ENCODE data around the gene MMEL1. TPM values are rescaled to one million over a fixed set of nuclear protein-coding genes. Genes with fewer than 3 reads are reported as not detected.
"Not testable (repeated sequence)": the region's sequence is repeated elsewhere in the genome, so short reads cannot be mapped to it uniquely, and the experiment has no call there.

Gene MMEL1
- total RNA-seq, 1 experiment from 2014 or later, result not detected

- DNase-seq, result no peak
- Histone ChIP-seq H3K4me3 (no peak overlapping the region), H3K9me3 (replicated peaks) (peaks cover 7% of the 10 kb centered on the region), H3K4me1 (no peaks in the 10 kb centered on the region), H3K27me3 (peaks cover 19% of the 10 kb centered on the region), H3K27ac (no peak overlapping the region), H3K36me3 (no peaks in the 10 kb centered on the region)
These were observed 3.9 kb upstream of the MMEL1 start for GRCh38 chr1:2636733-2637132.

- no peak for DNase-seq
- no peak overlapping the region for H3K27ac ChIP-seq
- no peaks in the 10 kb centered on the region for H3K4me1 ChIP-seq
- H3K9me3 ChIP-seq (replicated peaks), result peaks cover 7% of the 10 kb centered on the region
- no peak overlapping the region for H3K4me3 ChIP-seq
- no peaks in the 10 kb centered on the region for H3K36me3 ChIP-seq
- peaks cover 19% of the 10 kb centered on the region for H3K27me3 ChIP-seq
These were observed 2.7 kb upstream of the MMEL1 start for GRCh38 chr1:2635361-2636010.

GRCh38 chr1:2633936-2634491 is 1.2 kb upstream of the MMEL1 start:
- DNase-seq, result no peak
- peaks cover 7% of the 10 kb centered on the region for H3K9me3 ChIP-seq (replicated peaks)
- peaks cover 19% of the 10 kb centered on the region for H3K27me3 ChIP-seq
- H3K36me3 ChIP-seq, result no peaks in the 10 kb centered on the region
- H3K4me1 ChIP-seq, result no peaks in the 10 kb centered on the region
- no peak overlapping the region for H3K27ac ChIP-seq
- H3K4me3 ChIP-seq, result no peak overlapping the region

DNA sequence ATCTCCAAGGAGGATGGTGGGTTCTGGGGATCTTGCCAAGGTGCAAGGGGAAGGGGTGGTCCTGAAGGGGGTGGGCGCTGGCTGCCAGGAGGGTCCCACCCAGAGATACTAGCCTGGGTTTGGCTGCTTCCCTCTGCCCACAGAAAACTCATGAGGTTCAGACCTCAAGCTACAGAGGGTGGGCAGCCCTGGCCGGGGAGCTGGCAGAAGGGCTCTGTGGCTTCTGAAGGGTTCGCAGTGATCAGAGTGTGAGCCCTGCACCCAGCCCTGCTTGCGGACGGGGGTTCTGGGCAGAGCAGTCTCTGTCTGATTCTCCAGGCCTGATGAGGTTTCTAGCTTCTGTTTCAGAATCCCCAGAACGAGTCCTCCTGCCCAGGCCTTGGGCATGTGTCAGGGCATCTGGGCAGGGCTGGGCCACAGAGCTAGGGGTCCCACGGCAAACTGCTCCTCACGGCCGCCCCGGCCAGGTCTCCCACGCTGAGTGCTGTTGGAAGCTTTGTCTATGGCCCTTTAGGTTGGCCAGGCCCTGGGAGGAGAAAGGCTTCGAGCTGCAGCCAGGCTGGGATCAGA is 635 bp upstream of the MMEL1 start:
- Histone ChIP-seq H3K4me3 (no peak overlapping the region), H3K9me3 (replicated peaks) (peaks cover 7% of the 10 kb centered on the region), H3K36me3 (no peaks in the 10 kb centered on the region), H3K27ac (no peak overlapping the region), H3K27me3 (peaks cover 19% of the 10 kb centered on the region), H3K4me1 (no peaks in the 10 kb centered on the region)
- no peak for DNase-seq

GRCh38 chr1:2632051-2632430 is 775 bp downstream of the MMEL1 start:
- Histone ChIP-seq H3K27me3 (peaks cover 19% of the 10 kb centered on the region), H3K4me3 (no peak overlapping the region), H3K27ac (no peak overlapping the region), H3K4me1 (no peaks in the 10 kb centered on the region), H3K36me3 (no peaks in the 10 kb centered on the region), H3K9me3 (replicated peaks) (peaks cover 5% of the 10 kb centered on the region)
- no peak for DNase-seq

DNA sequence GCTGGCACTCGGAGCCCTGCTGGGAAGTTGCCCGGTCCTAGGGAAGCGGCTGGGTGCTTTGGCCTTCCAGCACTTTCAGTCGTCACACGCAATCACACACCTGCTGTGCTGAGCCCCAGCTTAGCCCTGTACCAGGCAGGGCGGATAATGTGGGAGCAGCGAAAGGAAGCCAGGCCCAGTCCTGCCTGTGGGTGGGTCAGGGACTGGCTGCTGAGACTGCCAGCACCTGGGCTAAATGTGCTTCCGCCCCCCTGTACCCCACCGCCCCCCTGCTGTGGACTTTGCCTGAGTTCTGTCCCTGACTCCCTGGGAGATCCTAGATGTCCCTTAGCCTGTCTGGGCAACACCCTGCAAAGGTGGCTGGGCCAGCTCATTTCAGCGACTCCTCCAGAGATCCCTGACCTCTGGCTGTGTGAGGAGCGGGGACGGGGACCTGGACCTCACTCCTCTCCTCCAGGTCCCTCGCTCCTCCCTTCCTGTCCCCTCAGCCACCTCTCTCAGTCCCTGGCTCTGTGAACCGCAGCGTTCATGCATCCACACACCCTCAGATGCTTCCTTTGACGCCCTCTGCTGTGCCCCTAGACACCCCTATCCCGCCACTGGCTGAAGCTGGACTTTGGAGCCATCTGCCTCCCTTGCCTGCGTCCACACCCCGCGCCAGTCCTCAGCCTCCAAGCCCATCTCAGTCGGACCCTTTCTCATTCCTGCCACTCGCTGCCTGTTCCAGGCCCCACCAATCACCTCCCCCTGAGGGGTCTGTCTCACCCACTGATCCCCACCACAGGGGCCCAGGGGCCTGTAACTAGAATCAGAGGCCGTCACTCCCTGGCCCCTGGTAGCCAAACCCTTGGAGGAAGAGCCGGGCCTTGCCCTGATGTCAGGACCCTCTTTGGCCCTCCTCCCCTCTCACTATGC is 1.4 kb downstream of the MMEL1 start:
- H3K27me3 ChIP-seq, result peaks cover 19% of the 10 kb centered on the region
- H3K9me3 ChIP-seq (replicated peaks), result no peaks in the 10 kb centered on the region; the same call in 1 of the 2 replicates
- H3K36me3 ChIP-seq, result no peaks in the 10 kb centered on the region
- H3K4me1 ChIP-seq, result no peaks in the 10 kb centered on the region
- H3K4me3 ChIP-seq, result no peak overlapping the region
- no peak overlapping the region for H3K27ac ChIP-seq
- no peak for DNase-seq

DNA sequence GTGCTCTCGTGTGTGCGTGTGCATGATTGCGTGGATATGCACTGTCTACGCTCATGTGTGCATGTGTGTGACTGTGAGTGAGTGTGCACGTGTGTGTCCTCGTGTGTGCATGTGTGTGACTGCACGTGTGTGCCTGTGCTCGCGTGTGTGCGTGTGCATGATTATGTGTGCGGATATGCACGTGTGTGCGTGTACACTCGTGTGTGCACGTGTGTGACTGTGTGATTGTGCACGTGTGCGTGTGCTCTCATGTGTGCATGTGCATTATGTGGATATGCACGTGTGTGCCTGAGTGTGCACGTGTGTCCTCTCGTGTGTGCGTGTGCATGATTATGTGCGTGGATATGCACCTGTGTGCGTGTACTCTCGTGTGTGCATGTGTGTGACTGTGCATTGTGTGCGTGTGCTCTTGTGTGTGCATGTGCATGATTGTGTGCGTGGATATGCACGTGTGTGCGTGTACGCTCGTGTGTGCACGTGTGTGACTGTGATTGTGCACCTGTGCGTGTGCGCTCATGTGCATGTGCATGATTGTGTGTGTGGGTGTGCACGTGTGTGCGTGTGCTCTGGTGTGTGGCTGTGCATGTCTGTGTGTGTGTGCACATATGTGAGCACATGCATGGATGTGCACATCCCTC is 2.2 kb downstream of the MMEL1 start:
- DNase-seq, result no peak
- H3K9me3 ChIP-seq (replicated peaks), result no peaks in the 10 kb centered on the region; the same call in 1 of the 2 replicates
- no peak overlapping the region for H3K27ac ChIP-seq
- H3K27me3 ChIP-seq, result peaks cover 27% of the 10 kb centered on the region
- no peaks in the 10 kb centered on the region for H3K36me3 ChIP-seq
- H3K4me3 ChIP-seq, result no peak overlapping the region
- no peaks in the 10 kb centered on the region for H3K4me1 ChIP-seq

GRCh38 chr1:2629627-2630497 is 3.0 kb downstream of the MMEL1 start:
- H3K4me3 ChIP-seq, result no peak overlapping the region
- peaks cover 32% of the 10 kb centered on the region for H3K27me3 ChIP-seq
- no peaks in the 10 kb centered on the region for H3K4me1 ChIP-seq
- no peaks in the 10 kb centered on the region; the same call in 1 of the 2 replicates for H3K9me3 ChIP-seq (replicated peaks)
- DNase-seq, result no peak
- H3K27ac ChIP-seq, result no peak overlapping the region
- no peaks in the 10 kb centered on the region for H3K36me3 ChIP-seq

DNA sequence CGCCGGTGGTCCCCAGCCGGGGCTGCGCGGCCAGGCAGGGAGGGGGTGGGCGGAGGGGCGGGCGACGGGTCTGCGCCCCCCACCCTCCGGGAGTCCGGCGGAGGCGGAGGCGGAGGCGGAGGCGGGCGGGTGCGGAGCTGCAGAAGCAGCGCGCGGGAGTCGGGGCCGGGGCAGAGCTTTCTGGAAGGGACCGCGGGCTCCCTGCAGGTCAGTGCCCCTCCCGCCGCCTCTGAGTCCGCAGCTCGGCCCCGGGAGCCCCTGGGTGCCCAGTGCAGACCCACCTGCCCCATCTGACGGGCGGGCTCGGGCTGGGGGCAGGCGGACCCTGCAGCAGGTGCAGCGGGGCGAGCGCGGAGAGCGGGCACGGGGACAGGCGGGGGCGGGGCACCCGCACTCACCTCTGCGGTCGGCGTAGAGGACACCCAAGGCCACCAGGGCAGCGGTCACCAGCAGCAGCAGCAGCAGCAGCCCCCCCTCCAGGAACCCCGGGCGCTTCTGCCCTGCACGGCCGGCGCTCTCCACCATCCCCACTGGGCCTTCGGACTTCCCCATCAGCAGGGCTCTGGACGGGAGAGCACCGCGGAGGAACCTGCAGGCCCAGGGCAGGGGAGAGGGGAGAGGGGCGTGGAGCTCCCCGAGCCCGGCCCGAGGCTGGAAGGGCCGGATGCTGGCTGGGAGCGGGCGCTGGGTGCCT is 3.7 kb downstream of the MMEL1 start:
- Histone ChIP-seq H3K36me3 (no peaks in the 10 kb centered on the region), H3K4me3 (no peak overlapping the region), H3K27me3 (peaks cover 30% of the 10 kb centered on the region)

GRCh38 chr1:2628191-2628932 is 4.5 kb downstream of the MMEL1 start:
- H3K4me1 ChIP-seq, result no peaks in the 10 kb centered on the region
- DNase-seq, result no peak
- no peak overlapping the region for H3K4me3 ChIP-seq
- no peaks in the 10 kb centered on the region for H3K36me3 ChIP-seq
- H3K9me3 ChIP-seq (replicated peaks), result no peaks in the 10 kb centered on the region; the same call in 1 of the 2 replicates
- H3K27me3 ChIP-seq, result peaks cover 30% of the 10 kb centered on the region
- no peak overlapping the region for H3K27ac ChIP-seq

More for the DNA sequence above, 3.7 kb downstream of the MMEL1 start:
- no peaks in the 10 kb centered on the region for H3K4me1 ChIP-seq
- H3K9me3 ChIP-seq (replicated peaks), result no peaks in the 10 kb centered on the region; the same call in 1 of the 2 replicates
- H3K27ac ChIP-seq, result no peak overlapping the region
- DNase-seq, result no peak

- DNase-seq, result no peak
- Histone ChIP-seq H3K27ac (no peak overlapping the region), H3K4me1 (no peaks in the 10 kb centered on the region), H3K36me3 (no peaks in the 10 kb centered on the region), H3K4me3 (no peak overlapping the region), H3K9me3 (replicated peaks) (no peaks in the 10 kb centered on the region; the same call in 1 of the 2 replicates), H3K27me3 (peaks cover 27% of the 10 kb centered on the region)
These were observed 5.1 kb downstream of the MMEL1 start for GRCh38 chr1:2627746-2628145.

GRCh38 chr1:2625748-2626147 is 7.1 kb downstream of the MMEL1 start:
- not testable (repeated sequence) for H3K9me3 ChIP-seq (replicated peaks); H3K4me3 ChIP-seq; H3K27ac ChIP-seq; H3K36me3 ChIP-seq; DNase-seq; H3K4me1 ChIP-seq
- H3K27me3 ChIP-seq, result peaks cover 41% of the 10 kb centered on the region

DNA sequence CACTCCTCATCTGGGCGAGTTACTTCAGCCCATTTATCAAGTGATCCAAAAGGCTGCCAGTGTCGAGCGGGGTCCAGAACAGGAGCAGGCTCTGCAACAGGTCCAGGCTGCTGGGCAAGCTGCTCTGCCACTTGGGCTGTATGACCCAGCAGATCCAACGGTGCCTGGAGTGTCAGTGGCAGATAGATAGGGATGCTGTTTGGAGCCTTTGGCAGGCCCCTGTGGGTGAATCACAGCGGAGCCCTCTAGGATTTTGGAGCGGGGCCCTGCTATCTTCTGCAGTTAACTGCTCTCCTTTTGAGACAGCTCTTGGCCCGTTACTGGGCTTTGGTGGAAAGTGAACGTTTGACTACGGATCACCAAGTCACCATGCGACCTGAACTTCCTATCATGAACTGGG is 7.5 kb downstream of the MMEL1 start:
- no peak overlapping the region for H3K4me3 ChIP-seq
- H3K27ac ChIP-seq, result no peak overlapping the region
- no peak for DNase-seq
- H3K4me1 ChIP-seq, result no peaks in the 10 kb centered on the region
- no peaks in the 10 kb centered on the region for H3K36me3 ChIP-seq
- H3K9me3 ChIP-seq (replicated peaks), result no peaks in the 10 kb centered on the region; the same call in 1 of the 2 replicates
- peaks cover 41% of the 10 kb centered on the region for H3K27me3 ChIP-seq
